WTC11 (cell line): ENCODE results near the gene ZSCAN9. TPM values are rescaled to one million over a fixed set of nuclear protein-coding genes. Genes with fewer than 3 reads are reported as not detected.

Experiments
- AFF4 ChIP-seq: sonication (generic); formaldehyde crosslinking; IDR thresholded peaks from 2 replicates; pipeline ENCODE4 v1.8.1; 2023; ENCODE audit warnings: mild to moderate bottlenecking, missing genetic modification reagents, borderline replicate concordance
- ARID4B ChIP-seq: sonication (generic); formaldehyde crosslinking; IDR thresholded peaks from 2 replicates; pipeline ENCODE4 v1.8.0; 2023; ENCODE audit warnings: missing genetic modification reagents, mild to moderate bottlenecking, borderline replicate concordance
- ATF6 ChIP-seq: sonication (generic); formaldehyde crosslinking; IDR thresholded peaks from 2 replicates; pipeline ENCODE4 v1.8.1; 2023; ENCODE audit warnings: mild to moderate bottlenecking, missing genetic modification reagents
- E2F1 ChIP-seq: sonication (generic); formaldehyde crosslinking; IDR thresholded peaks from 2 replicates; pipeline ENCODE4 v1.8.0; 2022; ENCODE audit warnings: mild to moderate bottlenecking, missing genetic modification reagents
- IRF1 ChIP-seq: sonication (generic); formaldehyde crosslinking; IDR thresholded peaks from 2 replicates; pipeline ENCODE4 v1.8.0; 2023; ENCODE audit warnings: missing genetic modification reagents
- IRF2 ChIP-seq: sonication (generic); formaldehyde crosslinking; IDR thresholded peaks from 2 replicates; pipeline ENCODE4 v1.8.0; 2022; ENCODE audit warnings: low read depth, missing genetic modification reagents, borderline replicate concordance
- NR3C1 ChIP-seq: sonication (generic); formaldehyde crosslinking; conservative IDR thresholded peaks from 2 replicates; pipeline ENCODE4 v1.8.1; 2023; ENCODE audit warnings: low read depth, mild to moderate bottlenecking, missing genetic modification reagents
- USF2 ChIP-seq: sonication (generic); formaldehyde crosslinking; IDR thresholded peaks from 2 replicates; pipeline ENCODE4 v1.8.1; 2023; ENCODE audit warnings: mild to moderate bottlenecking, missing genetic modification reagents, moderate library complexity
- ZBTB21 ChIP-seq: sonication (generic); formaldehyde crosslinking; IDR thresholded peaks from 2 replicates; pipeline ENCODE4 v1.8.1; 2023; ENCODE audit warnings: mild to moderate bottlenecking, missing genetic modification reagents, borderline replicate concordance
- ZMAT4 ChIP-seq: fragments of 250-450 bp; sonication (Bioruptor Pico); IDR thresholded peaks from 2 replicates; pipeline ENCODE4 v1.9.0; 2021; ENCODE audit warnings: mild to moderate bottlenecking
- ZNF138 ChIP-seq: sonication (generic); formaldehyde crosslinking; conservative IDR thresholded peaks from 2 replicates; pipeline ENCODE4 v1.8.1; 2022; ENCODE audit warnings: mild to moderate bottlenecking, moderate library complexity, missing genetic modification reagents
- ZNF416 ChIP-seq: fragments of 250-450 bp; sonication (Bioruptor Pico); IDR thresholded peaks from 2 replicates; pipeline ENCODE4 v1.9.0; 2021; ENCODE audit warnings: mild to moderate bottlenecking, inconsistent platforms
- ZNF512 ChIP-seq: sonication (generic); formaldehyde crosslinking; IDR thresholded peaks from 2 replicates; pipeline ENCODE4 v1.8.1; 2022; ENCODE audit warnings: missing genetic modification reagents, borderline replicate concordance
- total RNA-seq: library from RNA; stranded (reverse); gene quantifications from 3 replicates; pipeline ENCODE4 v1.2.3, GENCODE V29; 2021

Gene ZSCAN9
- total RNA-seq, 1 experiment from 2014 or later = 15.1 TPM

GRCh38 chr6:28240471-28240870, 15.4 kb downstream of the ZSCAN9 start (continued):
- TF ChIP-seq ATF6 (CRISPR knock-in tag) (no peak), E2F1 (CRISPR knock-in tag) (no peak), ZNF512 (CRISPR knock-in tag) (no peak), ZBTB21 (CRISPR knock-in tag) (no peak), ARID4B (CRISPR knock-in tag) (no peak), AFF4 (CRISPR knock-in tag) (no peak), USF2 (CRISPR knock-in tag) (no peak), IRF1 (CRISPR knock-in tag) (no peak), ZNF416 (CRISPR knock-in tag) (no peak), ZNF138 (no peak), ZMAT4 (no peak), NR3C1 (CRISPR knock-in tag) (no peak), IRF2 (CRISPR knock-in tag) (no peak)
